ENCODE results near the gene CEACAM3. TPM values are rescaled to one million over a fixed set of nuclear protein-coding genes. Genes with fewer than 3 reads are reported as not detected.

Gene CEACAM3
- total and polyA plus RNA-seq, 2 experiments from 2014 or later = not detected

GRCh38 chr19:41792513-41793413, 3.6 kb upstream of the CEACAM3 start:
- Histone ChIP-seq H2AFZ (no peak overlapping the region), H3K27ac (no peak overlapping the region), H3K79me2 (no peaks in the 10 kb centered on the region), H3K36me3 (replicated peaks; ENCODE audit: insufficient read depth, low read depth) (no peaks in the 10 kb centered on the region), H3K9me3 (ENCODE audit: low read depth) (no peaks in the 10 kb centered on the region), H3K4me1 (ENCODE audit: insufficient read depth) (no peaks in the 10 kb centered on the region), H3K4me3 (no peak overlapping the region), H3K27me3 (peaks cover 5% of the 10 kb centered on the region), H3K9me2 (replicated peaks; ENCODE audit: insufficient read depth) (no peaks in the 10 kb centered on the region), H4K20me1 (ENCODE audit: insufficient read depth, poor library complexity, severe bottlenecking) (no peaks in the 10 kb centered on the region), H3K4me2 (no peak overlapping the region)
- DNase-seq (ENCODE audit: low spot score) = peak; percentile 51
- WGBS (ENCODE audit: low lambda C conversion rate, missing lambda C conversion rate) = 25% methylated on average over 22 of the region's 22 CpGs
- TF ChIP-seq EZH2phosphoT487 (IDR thresholded peaks at IDR 0.05; ENCODE audit: low read depth, severe bottlenecking, unreplicated experiment) (no peak), CTCF (IDR thresholded peaks at IDR 0.05; ENCODE audit: poor library complexity) (peak; percentile 50)

DNA sequence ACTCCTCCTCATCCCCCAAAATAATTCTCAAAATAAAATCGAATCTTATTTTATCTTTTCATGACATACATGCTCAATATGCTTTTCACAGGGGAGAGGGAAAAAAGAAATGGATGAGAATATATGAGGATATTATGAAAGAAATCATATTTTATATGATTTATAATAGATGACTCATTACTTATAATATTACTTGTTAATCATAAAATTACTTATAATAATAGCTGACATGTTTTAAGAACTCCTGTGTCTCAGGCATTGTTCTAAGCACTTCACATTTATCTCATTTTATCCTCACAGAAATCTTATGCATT, 3.0 kb upstream of the CEACAM3 start:
- no peak for DNase-seq (ENCODE audit: low spot score)
- Histone ChIP-seq H3K4me3 (no peak overlapping the region), H2AFZ (no peak overlapping the region), H3K79me2 (no peaks in the 10 kb centered on the region), H3K4me1 (ENCODE audit: insufficient read depth) (no peaks in the 10 kb centered on the region), H3K9me3 (ENCODE audit: low read depth) (no peaks in the 10 kb centered on the region), H4K20me1 (ENCODE audit: insufficient read depth, poor library complexity, severe bottlenecking) (no peaks in the 10 kb centered on the region), H3K27me3 (peaks cover 5% of the 10 kb centered on the region), H3K9me2 (replicated peaks; ENCODE audit: insufficient read depth) (no peaks in the 10 kb centered on the region), H3K4me2 (no peak overlapping the region), H3K27ac (no peak overlapping the region), H3K36me3 (replicated peaks; ENCODE audit: insufficient read depth, low read depth) (no peaks in the 10 kb centered on the region)
- WGBS (ENCODE audit: low lambda C conversion rate, missing lambda C conversion rate) = 5% methylated on average over 1 of the region's 1 CpG
- TF ChIP-seq EZH2phosphoT487 (IDR thresholded peaks at IDR 0.05; ENCODE audit: low read depth, severe bottlenecking, unreplicated experiment) (no peak), EZH2 (IDR thresholded peaks at IDR 0.05; ENCODE audit: borderline replicate concordance) (no peak), CTCF (IDR thresholded peaks at IDR 0.05; ENCODE audit: poor library complexity) (no peak)

- TF ChIP-seq CTCF (IDR thresholded peaks at IDR 0.05; ENCODE audit: poor library complexity) (peak; percentile 60), EZH2phosphoT487 (IDR thresholded peaks at IDR 0.05; ENCODE audit: low read depth, severe bottlenecking, unreplicated experiment) (no peak)
- WGBS (ENCODE audit: low lambda C conversion rate, missing lambda C conversion rate) = 43% methylated on average over 5 of the region's 5 CpGs
- H4K20me1 ChIP-seq (ENCODE audit: insufficient read depth, poor library complexity, severe bottlenecking) = no peaks in the 10 kb centered on the region
- DNase-seq (ENCODE audit: low spot score) = peak; percentile 65
- no peak overlapping the region for H3K27ac ChIP-seq
- H3K4me2 ChIP-seq = no peak overlapping the region
- H3K9me3 ChIP-seq (ENCODE audit: low read depth) = no peaks in the 10 kb centered on the region
- H3K9me2 ChIP-seq (replicated peaks; ENCODE audit: insufficient read depth) = no peaks in the 10 kb centered on the region
- H2AFZ ChIP-seq = no peak overlapping the region
- peaks cover 5% of the 10 kb centered on the region for H3K27me3 ChIP-seq
- no peak overlapping the region for H3K4me3 ChIP-seq
- H3K79me2 ChIP-seq = no peaks in the 10 kb centered on the region
- no peaks in the 10 kb centered on the region for H3K4me1 ChIP-seq (ENCODE audit: insufficient read depth)
- H3K36me3 ChIP-seq (replicated peaks; ENCODE audit: insufficient read depth, low read depth) = no peaks in the 10 kb centered on the region
These were observed 1.3 kb upstream of the CEACAM3 start for GRCh38 chr19:41795031-41795461.
